Measurements from ENCODE around the gene TCAP.

DNA sequence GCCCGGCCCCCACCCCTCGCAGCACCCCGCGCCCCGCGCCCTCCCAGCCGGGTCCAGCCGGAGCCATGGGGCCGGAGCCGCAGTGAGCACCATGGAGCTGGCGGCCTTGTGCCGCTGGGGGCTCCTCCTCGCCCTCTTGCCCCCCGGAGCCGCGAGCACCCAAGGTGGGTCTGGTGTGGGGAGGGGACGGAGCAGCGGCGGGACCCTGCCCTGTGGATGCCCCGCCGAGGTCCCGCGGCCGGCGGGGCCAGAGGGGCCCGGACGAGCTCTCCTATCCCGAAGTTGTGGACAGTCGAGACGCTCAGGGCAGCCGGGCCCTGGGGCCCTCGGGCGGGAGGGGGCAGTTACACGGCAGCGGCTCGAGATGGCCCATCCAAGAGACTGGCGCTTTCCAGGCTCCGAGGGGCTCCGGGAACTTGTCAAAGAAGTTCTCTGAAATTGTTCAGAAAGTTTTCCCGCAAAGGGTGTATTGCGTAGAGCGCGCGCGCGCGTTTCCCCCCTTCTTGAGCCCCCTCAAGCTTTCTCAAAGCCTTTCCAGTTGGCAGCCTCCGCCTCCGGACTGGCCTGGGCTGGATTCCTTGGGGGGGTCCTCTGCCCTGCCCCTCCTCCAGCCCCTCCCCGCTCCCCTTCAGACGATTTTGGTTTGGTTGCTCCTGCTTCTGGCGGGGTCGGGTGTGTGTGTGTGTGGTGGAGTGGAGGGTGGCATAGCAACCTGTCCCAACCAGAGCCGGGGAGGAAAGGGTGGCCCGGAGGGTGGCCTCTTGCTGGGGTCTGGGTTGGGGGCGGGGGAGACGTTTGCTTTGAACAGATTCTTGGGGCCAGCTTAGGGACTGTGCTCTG is 35.2 kb downstream of the TCAP start:
- TF ChIP-seq, protein P1, sequence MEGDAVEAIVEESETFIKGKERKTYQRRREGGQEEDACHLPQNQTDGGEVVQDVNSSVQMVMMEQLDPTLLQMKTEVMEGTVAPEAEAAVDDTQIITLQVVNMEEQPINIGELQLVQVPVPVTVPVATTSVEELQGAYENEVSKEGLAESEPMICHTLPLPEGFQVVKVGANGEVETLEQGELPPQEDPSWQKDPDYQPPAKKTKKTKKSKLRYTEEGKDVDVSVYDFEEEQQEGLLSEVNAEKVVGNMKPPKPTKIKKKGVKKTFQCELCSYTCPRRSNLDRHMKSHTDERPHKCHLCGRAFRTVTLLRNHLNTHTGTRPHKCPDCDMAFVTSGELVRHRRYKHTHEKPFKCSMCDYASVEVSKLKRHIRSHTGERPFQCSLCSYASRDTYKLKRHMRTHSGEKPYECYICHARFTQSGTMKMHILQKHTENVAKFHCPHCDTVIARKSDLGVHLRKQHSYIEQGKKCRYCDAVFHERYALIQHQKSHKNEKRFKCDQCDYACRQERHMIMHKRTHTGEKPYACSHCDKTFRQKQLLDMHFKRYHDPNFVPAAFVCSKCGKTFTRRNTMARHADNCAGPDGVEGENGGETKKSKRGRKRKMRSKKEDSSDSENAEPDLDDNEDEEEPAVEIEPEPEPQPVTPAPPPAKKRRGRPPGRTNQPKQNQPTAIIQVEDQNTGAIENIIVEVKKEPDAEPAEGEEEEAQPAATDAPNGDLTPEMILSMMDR (IDR thresholded peaks at IDR 0.05): no peak
- TF ChIP-seq POLR2A (IDR thresholded peaks at IDR 0.05): no peak
